NOMO-1 treated with DMSO at 0.1 percent for 48 hours (cell line): ENCODE results near the gene FGFR3.

Source experiments
- DNase-seq: peaks from one replicate; lab custom pipeline; 2025; ENCODE audit not compliant: unreplicated experiment; lab: John Stamatoyannopoulos, UW

The FGFR3 gene

GRCh38 chr4:1802151-1802715 lies 9.1 kb downstream of the FGFR3 start:
- DNase-seq = peak; percentile 83

GRCh38 chr4:1802720-1803522 lies 9.8 kb downstream of the FGFR3 start:
- DNase-seq = no peak

GRCh38 chr4:1803523-1804423 lies 10.7 kb downstream of the FGFR3 start:
- no peak for DNase-seq

GRCh38 chr4:1804638-1805492 lies 11.8 kb downstream of the FGFR3 start:
- no peak for DNase-seq

- DNase-seq = no peak
Observed at GRCh38 chr4:1805493-1806222, 12.6 kb downstream of the FGFR3 start.

GRCh38 chr4:1806223-1806564 lies 13.1 kb downstream of the FGFR3 start:
- no peak for DNase-seq

- DNase-seq = no peak
Observed at GRCh38 chr4:1806596-1807331, 13.7 kb downstream of the FGFR3 start.

- no peak for DNase-seq
Observed at GRCh38 chr4:1807332-1807777, 14.3 kb downstream of the FGFR3 start.

GRCh38 chr4:1808396-1808795 lies 15.3 kb downstream of the FGFR3 start:
- peak; percentile 3 for DNase-seq

- DNase-seq = no peak
Observed at GRCh38 chr4:1808851-1809753, 16.0 kb downstream of the FGFR3 start.

GRCh38 chr4:1809754-1810502 lies 16.8 kb downstream of the FGFR3 start:
- peak; percentile 54 for DNase-seq

- no peak for DNase-seq
Observed at GRCh38 chr4:1810765-1811164, 17.7 kb downstream of the FGFR3 start.

- no peak for DNase-seq
Observed at GRCh38 chr4:1812720-1813119, 19.6 kb downstream of the FGFR3 start.

GRCh38 chr4:1813231-1813630 lies 20.1 kb downstream of the FGFR3 start:
- no peak for DNase-seq

GRCh38 chr4:1813915-1814314 lies 20.8 kb downstream of the FGFR3 start:
- no peak for DNase-seq

- DNase-seq = no peak
Observed at GRCh38 chr4:1814453-1814852, 21.4 kb downstream of the FGFR3 start.

GRCh38 chr4:1815096-1815996 lies 22.3 kb downstream of the FGFR3 start:
- no peak for DNase-seq
